Measurements from ENCODE around the gene ADIPOR2.
"Not testable (repeated sequence)": the region's sequence is repeated elsewhere in the genome, so short reads cannot be mapped to it uniquely, and the experiment has no call there.

The ADIPOR2 gene

DNA sequence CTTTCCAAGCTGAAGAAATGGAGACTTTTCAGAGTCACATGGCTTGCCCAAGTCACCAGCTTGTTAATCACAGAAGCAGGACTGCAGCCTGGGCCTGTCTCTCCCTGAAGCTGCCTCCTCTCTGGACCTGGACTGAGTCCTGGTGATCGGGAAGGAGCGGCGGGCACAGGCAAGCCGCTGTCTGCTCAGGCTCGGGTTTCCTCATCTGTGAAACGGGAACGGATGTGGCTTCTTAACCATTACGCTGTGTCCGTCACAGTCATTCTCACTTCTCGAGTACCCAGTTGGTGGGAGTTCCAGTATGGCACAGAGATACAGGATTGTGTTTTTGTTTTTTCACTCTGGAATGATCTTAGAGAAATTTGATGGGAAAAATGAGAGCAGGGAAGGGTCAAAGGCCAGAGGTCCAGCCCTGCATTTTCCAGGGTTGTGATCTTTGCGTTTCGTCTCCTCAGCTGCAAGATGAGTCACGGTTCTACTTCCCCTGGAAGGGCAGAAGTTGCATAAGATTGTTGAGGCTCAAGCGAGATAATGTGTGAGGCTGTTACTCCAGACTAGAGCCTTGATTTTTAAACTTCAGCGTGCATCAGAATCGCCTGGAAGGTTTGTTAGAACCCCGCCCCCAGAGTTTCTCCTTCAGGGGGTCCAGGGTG lies 121.9 kb downstream of the ADIPOR2 start:
- no peak for DNase-seq (ENCODE audit: low read depth, low spot score)

DNA sequence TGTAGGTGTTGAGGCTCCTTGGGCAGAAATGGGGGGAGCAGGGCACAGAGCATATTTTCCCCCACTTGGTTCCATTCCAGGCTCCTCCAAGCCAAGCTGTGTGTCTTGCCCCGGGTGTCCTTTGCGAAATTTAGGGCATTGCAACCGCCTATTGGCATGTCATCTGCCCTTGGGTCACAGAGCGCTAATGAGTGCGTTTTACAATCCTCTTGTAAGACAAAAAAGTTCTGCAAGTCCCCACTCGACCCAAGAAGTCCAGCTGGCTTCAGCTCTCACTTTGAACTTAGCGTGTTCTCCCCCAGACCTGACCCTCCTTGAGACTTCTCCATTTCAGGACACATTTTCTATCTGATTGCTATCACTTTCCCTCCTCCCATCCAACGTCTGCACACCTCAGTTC lies 123.4 kb downstream of the ADIPOR2 start:
- no peak for DNase-seq (ENCODE audit: low read depth, low spot score)

DNA sequence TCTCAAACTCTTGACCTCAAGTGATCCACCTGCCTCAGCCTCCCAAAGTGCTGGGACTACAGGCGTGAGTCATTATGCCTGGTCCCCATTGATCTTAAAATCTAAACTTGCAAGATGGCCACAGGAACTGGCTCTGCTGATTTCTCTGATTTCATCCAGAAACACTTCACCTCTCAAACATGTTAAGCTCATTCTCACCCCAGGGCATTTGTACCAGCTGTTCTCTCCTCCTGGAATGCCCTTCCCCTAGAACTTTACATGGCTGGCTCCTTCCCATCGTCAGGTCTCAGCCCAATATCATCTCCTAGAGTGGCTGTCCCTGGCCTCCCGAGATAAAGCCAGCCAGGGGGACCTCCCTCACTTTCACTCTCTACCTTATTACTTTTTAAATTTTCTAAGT lies 124.2 kb downstream of the ADIPOR2 start:
- DNase-seq (ENCODE audit: low read depth, low spot score), result no peak

DNA sequence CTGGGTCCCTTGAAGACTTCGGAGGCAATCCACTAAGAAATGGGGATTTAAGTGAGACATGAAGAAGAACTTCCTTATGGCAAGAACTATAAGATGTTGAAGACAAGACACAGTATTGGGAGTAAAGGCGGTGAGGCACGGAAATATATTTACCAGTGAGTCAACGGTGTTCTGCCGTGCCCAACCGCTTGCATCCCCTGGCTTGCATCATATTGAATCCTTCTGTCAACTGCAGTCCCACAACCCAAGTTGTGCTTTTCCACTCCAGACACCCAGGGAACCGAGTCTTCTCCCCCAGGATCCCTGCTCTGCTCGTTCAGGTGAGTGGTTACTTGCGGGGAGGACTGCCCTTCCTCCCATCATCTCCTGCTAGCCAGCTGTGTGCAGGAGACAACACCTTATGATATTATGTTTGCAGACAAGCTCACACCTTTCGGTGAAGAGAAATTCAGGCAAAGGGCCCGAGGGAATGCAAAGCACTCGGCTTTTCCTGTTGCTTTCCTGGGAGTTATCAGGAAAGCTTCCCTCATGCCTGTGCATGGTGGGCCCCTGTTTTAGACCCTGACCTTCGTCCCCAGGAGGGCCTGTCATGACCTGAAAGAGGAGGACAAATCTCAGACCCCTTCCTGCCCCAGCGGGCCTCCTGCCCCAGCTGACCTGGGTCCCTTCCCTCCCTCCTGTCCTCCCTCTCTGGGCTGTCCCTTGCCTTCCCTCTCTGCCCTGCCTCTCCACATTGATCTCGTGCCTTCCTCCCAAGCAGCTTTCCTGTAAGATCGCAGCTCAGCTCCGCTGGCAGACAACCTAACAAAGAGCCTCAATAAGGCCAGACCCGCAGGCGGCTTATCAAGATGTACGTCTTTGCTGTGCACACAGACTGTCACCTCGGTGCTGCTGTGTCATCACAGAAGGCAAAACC lies 125.2 kb downstream of the ADIPOR2 start:
- no peak for DNase-seq (ENCODE audit: low read depth, low spot score)

DNA sequence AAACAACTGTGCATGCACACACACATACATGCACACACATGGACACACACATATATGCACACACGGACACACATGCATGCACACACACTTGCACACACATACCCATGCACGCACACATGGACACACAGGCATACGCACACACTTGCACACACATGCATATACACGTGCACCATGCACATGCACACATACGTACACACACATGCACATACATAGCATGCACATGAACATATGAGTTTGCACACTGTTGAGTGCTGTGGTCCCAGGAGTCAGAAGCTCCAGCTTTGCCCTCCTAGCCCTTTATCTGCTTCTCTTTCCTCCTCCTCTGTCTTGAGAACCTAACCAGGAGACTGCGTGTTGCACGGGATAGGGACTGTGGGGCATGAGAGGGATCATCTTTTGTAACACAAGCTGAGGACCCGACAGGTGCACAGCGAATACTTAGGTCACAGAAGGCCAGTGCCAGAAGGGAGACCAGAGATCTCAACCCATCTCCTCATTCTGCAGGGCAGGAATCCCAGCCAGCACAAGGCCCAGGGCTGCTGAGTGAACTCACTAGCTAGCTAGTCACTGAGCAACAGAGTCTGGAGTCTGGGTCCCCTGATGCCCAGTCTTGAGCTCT lies 126.0 kb downstream of the ADIPOR2 start:
- no peak for DNase-seq (ENCODE audit: low read depth, low spot score)

DNA sequence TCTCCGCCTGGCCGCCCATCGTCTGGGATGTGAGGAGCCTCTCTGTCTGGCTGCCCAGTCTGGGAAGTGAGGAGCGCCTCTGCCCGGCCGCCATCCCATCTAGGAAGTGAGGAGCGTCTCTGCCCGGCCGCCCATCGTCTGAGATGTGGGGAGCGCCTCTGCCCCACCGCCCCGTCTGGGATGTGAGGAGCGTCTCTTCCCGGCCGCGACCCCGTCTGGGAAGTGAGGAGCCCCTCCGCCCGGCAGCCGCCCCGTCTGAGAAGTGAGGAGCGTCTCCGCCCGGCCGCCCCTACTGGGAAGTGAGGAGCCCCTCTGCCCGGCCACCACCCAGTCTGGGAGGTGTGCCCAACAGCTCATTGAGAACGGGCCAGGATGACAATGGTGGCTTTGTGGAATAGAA lies 127.1 kb downstream of the ADIPOR2 start:
- DNase-seq (ENCODE audit: low read depth, low spot score), result not testable (repeated sequence)

DNA sequence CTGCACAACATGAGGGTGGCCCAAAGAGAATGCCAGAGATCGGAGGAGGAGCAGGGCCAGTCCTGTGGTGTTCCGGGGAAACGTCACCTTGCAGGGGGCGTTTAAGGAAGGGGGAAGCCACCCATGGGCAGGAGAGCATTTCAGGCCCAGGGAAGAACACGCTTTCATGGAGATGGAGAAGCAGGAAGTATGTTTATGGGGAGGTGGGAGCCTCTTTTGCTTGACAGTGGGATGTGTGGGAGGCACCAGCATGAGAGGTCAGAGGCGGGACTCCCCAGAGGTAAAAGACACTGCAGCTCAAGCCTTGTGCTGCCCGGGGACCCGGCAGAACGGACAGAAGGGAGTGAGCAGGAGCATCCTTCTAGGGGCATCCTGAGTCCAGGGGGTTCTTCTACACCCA lies 128.2 kb downstream of the ADIPOR2 start:
- DNase-seq (ENCODE audit: low read depth, low spot score), result no peak

DNA sequence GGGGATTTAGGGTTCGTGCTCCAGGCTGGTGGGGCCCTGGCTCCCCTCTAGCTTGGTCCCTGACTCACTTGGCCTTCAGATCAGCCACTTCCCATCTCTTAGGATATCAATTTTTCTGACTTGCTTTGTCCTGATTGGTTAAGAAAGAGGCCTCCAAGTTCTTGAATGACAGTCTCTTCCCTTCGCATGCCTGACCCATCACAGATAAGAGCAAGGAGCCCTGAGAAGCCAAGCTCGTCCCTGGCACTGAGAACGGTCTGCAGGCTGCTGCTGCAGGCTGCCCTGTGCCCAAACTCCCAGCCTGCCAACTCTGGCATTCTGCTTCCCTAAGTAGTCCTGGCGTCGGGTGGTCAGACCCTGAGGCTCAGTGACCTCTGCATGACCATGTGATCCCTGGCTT lies 128.7 kb downstream of the ADIPOR2 start:
- no peak for DNase-seq (ENCODE audit: low read depth, low spot score)

DNA sequence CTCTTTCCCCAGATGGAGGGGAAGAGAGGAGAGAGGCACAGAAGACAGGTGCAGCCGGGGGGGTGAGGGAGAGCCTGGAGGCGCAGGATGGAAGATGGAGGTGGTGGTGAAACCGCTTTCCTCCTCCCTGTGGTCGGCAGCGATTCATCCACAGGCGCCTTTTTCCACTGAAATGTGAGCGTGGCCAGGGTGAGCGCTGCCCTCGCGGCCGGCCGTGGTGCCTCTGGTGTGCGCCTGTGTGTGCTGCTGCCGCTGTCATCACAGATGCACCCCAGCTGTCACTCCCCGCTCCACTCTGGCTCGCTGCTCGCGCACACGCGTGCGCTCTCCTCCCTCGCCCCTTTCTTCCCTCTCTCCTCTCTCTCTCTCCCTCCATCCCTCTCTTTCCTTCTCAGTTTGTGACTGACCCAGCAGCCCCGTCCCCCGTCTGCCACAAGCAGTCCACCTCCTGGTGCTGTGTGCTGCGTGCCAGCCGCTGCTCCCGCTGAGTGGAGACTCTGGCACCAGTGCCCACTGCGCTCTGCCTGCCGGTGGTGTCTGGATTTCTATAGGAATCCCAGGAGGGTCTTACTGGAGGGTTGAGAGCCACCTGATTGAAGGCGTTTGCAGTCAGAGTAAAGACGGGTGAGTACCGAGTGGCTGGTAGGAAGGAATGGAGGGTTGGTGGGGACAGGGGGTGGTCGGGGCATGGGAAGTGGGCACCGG lies 129.5 kb downstream of the ADIPOR2 start, which contains the start of gene LRTM2:
Gene LRTM2 (plus strand): TSS at position 375 of the 705 bp plus-strand sequence. CDS start 7,584 bp downstream, outside the sequence.
- no peak for DNase-seq (ENCODE audit: low read depth, low spot score)

DNA sequence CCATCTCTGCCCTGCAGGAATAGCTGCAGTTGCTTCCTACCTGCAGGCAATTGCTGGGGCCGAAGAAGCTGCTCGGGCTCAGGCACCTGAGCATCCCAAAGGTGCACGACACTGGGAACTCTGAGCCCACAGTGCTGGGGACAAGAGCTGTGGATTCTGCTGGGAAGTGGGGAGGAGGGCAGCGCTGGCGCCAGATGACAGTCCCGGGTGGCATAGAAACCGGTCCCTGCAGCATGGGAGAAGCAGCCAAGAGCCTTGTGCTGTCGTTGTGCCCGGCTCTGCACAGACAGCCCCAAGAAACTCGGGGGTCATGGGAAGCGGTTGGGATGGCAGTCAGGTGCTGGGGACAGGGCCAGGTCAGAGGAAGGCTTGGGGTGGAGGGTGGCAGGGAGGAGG lies 130.0 kb downstream of the ADIPOR2 start:
- no peak for DNase-seq (ENCODE audit: low read depth, low spot score)

DNA sequence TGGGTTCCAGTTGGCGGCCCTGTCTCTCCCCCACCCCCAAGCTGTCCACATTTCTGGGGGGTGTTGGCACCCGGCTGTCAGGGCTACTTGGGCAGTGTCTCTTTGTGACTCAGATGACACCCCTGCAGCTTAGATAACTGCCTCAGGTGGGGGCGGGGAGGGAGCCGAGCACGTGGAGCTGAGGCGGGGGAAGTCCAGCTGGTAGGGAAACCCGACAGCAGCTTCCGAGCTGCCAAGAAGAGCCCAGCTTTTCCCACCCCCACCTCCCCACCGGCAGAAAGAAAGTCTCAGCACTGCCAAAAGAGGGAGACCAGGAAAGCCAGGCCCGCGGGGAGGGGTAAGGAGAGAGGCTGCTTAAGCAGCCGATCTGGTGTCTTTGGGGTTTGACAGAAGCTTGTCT lies 130.9 kb downstream of the ADIPOR2 start:
- DNase-seq (ENCODE audit: low read depth, low spot score), result no peak

DNA sequence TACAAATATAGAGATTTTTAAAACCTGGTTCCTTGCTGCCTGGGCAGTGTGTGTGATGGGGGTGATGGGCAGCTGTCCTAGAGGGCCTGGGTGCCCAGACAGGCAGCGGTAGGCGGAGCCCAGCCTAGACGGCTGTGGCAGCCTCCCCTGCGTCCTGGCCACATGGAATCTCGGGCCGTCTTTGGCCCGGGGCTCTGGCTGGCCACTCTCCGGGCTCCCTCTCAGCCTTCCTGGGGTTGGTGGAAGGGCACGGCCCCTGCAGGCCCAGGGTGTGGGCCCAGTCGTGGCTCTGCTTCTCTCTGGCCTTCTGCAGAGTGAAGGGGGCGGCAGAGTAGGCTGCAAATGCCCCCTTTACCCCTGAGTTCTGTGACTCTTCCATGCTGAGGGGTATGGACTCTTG lies 131.8 kb downstream of the ADIPOR2 start:
- DNase-seq (ENCODE audit: low read depth, low spot score), result no peak

DNA sequence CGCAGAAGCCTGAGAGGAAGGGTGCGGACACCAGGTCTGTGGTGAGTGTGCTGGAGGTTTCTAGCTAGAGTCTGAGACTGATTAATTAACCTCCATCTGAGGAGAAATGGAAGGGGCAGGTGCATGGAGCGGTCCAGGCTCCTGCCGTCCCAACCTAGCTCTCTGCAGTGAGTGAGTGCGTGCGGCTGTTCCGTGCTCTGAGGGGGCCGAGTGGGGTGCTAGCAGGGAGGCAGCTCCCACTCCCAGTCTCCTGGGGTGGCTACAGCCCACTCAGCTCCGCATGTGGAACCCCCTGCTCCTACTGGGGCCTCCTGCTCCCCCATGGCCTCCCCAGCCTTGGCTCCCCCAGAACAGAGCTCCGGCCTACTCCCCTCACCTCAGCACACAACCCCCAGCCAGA lies 132.4 kb downstream of the ADIPOR2 start:
- DNase-seq (ENCODE audit: low read depth, low spot score), result no peak

DNA sequence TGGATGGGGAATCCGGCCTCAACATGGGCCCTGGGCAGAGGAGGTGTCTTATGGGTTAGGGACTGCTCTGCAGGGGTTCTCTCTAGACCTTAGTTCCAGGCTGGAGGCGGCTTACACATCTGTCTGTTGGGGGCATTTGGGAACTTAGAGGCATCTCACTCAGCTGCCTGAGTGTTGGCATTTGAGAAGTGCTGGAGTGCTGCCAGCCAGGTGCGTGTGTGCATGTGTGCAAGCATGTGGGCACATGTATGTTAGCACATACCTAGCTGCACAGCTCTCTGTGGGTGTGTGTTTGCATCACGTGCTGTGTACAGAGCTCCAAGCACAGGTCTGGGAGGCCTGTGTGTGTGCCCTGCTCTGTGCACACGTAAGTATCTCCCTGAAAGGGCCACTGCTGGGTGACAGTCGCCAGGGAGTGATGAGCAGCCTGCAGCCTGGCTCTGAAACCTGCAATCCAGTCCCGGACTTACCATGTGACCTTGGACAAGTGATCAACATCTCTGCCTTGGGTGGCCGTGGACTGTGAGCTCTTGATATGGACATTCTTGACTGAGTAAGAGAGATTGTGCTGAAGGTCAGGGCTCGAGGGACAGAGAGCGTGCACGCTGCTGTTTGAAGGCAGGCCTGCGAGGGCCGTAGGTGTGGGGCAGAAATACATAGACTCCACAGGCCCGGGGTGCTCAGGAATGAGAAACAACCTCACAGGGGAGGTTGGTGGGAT lies 134.7 kb downstream of the ADIPOR2 start:
- DNase-seq (ENCODE audit: low read depth, low spot score), result no peak

DNA sequence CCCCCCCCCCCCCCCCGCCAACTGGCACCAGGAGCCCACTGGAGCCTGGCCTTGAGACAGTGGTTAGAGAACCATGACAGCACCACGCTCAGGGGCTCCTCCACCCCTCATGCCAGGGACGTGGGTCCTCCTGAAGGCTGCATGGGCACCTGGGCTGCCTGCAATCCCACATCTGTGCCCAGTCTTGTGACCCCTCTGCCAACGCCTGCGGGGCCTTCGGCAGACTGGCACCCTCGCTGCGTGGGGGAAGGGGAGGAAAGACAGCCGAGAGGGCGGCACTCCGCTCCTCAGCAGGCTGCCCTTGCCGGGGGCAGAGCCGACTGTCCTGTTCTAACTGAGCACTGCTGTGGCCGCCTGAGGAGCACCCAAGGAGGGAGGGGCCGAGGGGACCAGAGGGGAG lies 135.5 kb downstream of the ADIPOR2 start:
- no peak for DNase-seq (ENCODE audit: low read depth, low spot score)

DNA sequence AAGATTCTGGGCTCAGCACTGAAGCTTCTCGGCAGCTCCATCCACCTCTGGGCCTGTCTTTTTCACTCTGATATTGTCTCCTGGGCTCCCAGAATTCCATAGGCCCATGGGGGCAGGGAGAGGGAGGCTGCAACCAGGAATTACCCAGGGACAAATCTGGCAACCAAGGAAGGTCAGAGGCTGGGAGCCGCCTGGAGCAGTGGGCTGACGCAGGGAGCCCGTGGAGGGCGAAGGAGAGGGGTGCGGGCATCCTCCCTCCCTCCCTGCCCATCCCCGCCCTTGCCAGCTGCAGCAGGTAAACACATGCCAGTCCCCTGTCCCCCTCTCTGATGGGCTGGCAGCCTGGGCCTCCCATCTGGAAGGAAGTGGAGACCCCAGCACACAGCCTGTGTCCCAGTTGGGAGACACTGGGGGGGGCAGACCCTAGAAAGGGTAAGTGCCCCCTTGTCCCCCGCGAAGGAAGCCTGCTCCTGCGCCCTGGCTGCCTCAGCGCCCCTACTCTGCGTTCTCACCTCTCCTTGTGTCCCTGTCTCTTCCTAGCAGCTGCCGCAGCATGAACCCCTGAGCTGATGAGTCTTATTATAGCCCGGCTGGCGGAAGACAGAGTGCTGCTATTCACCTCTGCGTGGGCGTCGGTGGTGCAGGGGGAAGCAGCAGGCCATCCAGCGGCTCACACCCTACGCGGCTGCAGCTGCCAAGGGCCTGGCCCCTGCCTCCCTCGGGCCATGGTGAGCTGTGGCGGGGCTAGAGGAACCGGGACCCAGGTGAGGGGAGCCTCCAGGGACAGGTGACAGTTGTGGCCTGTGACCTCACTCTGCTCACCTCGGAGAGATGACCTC lies 136.2 kb downstream of the ADIPOR2 start:
- no peak for DNase-seq (ENCODE audit: low read depth, low spot score)

DNA sequence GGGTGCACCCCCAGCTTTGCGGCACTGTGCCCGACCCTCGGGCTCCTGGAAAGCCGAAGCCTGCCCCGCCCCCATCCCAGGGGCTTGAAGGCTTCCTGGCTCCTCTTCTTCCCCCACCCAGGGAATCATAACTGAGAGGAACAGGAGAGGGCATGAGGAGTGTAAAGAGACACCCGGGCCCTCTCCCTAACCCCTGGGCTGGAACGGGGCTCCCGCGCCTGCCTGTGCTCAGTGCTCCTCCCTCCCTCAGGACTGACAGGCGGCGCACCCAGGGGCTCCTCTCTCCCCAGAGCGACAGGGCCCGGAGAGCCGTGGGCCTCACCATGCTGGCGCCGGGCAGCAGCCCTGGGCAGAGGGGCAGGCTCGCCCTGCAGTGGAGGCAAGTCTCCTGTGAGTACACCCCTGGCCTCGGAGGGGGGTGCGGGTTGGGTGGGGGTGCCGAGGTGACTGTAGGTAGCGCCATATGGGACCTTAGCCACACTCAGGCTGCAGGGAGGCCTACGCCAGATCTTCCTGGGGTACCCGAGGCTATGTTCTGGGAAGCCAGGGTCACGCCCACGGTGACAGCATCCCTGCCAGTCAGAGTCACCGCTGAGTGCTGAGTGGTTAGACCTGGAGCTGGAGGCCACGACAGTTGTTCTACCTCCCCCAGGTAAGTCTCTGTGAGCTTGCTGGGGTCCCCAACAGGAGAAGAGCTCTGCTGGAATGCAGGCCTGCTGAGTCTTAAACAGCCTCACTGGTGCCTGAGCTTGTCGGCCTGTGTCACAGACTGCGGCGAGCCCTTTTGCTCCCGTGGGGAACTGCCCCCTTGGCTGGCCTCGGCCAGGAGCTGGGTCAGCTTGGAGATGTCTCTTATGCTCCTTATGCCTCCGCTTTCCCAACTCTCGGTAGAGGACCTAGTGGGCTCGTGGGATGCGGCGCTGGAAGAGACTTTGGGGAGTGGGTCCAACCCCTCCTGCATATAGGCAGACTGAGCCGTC lies 137.2 kb downstream of the ADIPOR2 start:
- no peak for DNase-seq (ENCODE audit: low read depth, low spot score)

DNA sequence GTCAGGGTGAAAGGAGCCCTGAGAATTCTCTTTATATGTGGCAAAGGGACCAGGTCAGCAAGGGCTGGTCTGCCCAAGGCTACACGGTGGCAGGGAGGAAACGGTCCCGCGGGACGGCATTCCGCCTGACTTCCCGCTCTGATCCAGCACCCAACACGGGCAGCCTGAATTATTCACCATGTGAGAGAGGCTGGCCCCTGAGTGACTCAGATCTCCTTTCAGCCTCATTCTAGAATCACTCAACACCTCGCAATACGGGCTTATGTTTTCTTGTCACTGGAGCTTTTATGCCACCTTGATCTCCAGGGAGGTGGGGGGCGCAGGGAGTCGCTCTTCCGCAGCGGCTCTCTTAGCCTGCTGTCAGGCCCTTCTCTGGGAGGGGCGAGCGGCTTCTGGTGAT lies 138.0 kb downstream of the ADIPOR2 start:
- peak; percentile 41 for DNase-seq (ENCODE audit: low read depth, low spot score)

DNA sequence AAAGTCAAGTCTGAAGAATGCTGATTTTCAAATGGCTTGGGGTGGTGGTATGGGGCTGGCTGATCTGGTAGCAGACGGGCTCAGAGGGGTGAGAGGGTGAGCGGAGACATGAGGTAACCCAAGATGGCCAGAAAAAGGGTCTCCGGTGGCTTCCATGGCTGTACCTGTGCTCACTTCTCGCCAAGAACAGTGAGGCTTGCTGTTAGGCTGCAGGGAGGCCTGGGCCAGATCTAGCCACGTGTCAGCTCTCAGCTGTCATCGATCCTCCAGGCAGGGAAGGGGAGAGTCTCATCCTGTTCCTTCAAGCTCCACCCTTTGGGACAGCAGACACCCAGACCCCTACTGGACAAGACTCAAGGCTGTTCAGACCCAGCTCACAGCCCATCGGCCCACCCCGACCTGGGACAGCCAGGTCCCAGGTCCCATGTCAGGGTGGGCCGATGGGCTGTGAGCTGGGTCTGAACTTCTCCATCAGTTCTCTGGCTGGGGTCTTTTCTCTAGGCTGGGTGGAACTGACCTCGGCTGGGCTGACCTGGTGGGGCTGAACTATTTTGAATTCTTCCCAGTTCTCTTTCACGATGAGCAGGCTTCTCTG lies 138.5 kb downstream of the ADIPOR2 start:
- DNase-seq (ENCODE audit: low read depth, low spot score), result no peak
